Stimulated activated naive B cell treated with anti-CD40 and anti-IgM and Interleukin-4, amounts not matched to agents 10 μg/mL and 1 μg/mL and 100 μg/mL, for 72 hours (primary cell): ENCODE results near the gene CREB3L4.

Source experiments
- ATAC-seq, 2 donors: fragments of 150-1000 bp; cut with Tn5 transposase; replicated peaks; 2 replicates each; pipeline ENCODE4 v1.10.0; 2021; ENCODE audit warnings: moderate library complexity in 1 of 2
- DNase-seq: peaks from one replicate; pipeline ENCODE4 v3.0.0; 2021
- H3K27ac Mint-ChIP-seq: one replicate; pipeline ENCODE4 v1.8.0; 2022; ENCODE audit warnings: mild to moderate bottlenecking, mixed read lengths
- H3K27me3 Mint-ChIP-seq, 2 donors: one replicate each; pipeline ENCODE4 v1.8.0; 2022; ENCODE audit warnings: mixed read lengths in 2 of 2
- H3K36me3 Mint-ChIP-seq, 2 donors: one replicate each; pipeline ENCODE4 v1.8.0; 2022; ENCODE audit warnings: mixed read lengths in 2 of 2, mild to moderate bottlenecking in 1 of 2
- H3K4me1 Mint-ChIP-seq, 2 donors: one replicate each; pipeline ENCODE4 v1.8.0; 2022; ENCODE audit warnings: mixed read lengths in 2 of 2, mild to moderate bottlenecking in 1 of 2
- H3K4me3 Mint-ChIP-seq, 2 donors: one replicate each; pipeline ENCODE4 v1.8.0; 2022; ENCODE audit warnings: mild to moderate bottlenecking in 2 of 2, mixed read lengths in 2 of 2, moderate library complexity in 1 of 2
- H3K9me3 Mint-ChIP-seq, 2 donors: one replicate each; pipeline ENCODE4 v1.8.0; 2022; ENCODE audit warnings: mixed read lengths in 2 of 2, mild to moderate bottlenecking in 1 of 2

CREB3L4 gene, protein sequence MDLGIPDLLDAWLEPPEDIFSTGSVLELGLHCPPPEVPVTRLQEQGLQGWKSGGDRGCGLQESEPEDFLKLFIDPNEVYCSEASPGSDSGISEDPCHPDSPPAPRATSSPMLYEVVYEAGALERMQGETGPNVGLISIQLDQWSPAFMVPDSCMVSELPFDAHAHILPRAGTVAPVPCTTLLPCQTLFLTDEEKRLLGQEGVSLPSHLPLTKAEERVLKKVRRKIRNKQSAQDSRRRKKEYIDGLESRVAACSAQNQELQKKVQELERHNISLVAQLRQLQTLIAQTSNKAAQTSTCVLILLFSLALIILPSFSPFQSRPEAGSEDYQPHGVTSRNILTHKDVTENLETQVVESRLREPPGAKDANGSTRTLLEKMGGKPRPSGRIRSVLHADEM

DNA sequence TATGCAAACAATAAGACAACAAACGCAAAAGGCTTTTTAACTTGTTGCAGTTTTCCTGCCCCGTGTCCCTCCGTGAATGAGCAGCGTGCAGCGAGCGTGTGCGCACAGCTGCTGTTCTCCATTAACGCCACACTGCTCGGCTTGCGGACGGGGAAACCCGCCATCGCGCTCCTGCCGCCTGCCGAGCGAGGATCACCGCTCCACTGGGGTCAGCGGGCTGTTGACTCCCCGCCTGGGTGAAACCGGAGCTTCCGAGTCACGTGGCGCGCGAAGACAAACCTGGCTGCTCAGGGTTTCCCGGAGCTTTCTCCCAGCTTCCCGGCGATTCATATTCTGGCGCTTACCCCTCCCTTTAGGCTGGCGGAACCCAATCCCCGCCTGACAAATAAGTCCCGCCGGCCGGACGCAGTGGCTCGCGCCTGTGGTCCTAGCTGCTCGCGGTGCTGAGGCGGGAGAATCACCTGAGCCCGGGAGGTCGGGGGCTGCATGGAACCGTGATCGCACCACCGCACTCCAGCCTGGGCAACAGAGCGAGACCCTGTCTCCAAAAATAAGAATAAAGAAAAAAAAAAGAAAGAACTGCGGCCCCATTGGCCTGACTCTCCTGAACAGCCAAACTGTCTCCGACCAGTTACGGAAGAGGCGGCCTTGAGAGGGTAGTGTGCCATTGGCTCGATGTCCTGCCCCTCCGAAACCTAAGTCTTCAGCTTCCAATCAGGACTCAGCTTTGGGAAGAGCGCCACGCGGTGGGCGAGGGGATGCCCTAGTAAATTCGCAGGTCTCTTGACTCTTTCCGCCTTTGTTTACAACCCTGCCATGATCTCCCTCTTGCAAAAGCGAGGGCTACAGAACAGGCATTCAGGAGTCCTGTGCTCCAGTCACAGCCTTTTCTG lies at the start of gene CREB3L4:
Gene CREB3L4 (plus strand): TSS at position 796 of the 893 bp plus-strand sequence. CDS start 624 bp downstream, outside the sequence.
- peak; percentile 86 for DNase-seq
- Mint-ChIP-seq H3K27ac (peak within 1 kb of the TSS; percentile 99), H3K4me3 (peak within 1 kb of the TSS; percentile 95 to 98), H3K4me1 (peaks cover 31 to 49% of the 10 kb centered on the region in 2 donors), H3K9me3 (no peaks in the 10 kb centered on the region), H3K27me3 (no peaks in the 10 kb centered on the region), H3K36me3 (peaks cover 7 to 21% of the 10 kb centered on the region in 2 donors)
- peak; percentile 86 to 87 for ATAC-seq

GRCh38 chr1:153919876-153920852 lies 47.5 kb upstream of the CREB3L4 start:
- peak overlapping the region; percentile 69 to 98 for H3K4me3 Mint-ChIP-seq
- no peaks in the 10 kb centered on the region for H3K27me3 Mint-ChIP-seq
- ATAC-seq = no peak
- peak overlapping the region; percentile 14 for H3K27ac Mint-ChIP-seq
- H3K9me3 Mint-ChIP-seq = no peaks in the 10 kb centered on the region
- peaks cover 29 to 61% of the 10 kb centered on the region in 2 donors for H3K4me1 Mint-ChIP-seq
- no peak for DNase-seq
- peaks cover 17 to 27% of the 10 kb centered on the region in 2 donors for H3K36me3 Mint-ChIP-seq

GRCh38 chr1:153921080-153921802 lies 46.5 kb upstream of the CREB3L4 start:
- H3K36me3 Mint-ChIP-seq = peaks cover 12 to 23% of the 10 kb centered on the region in 2 donors
- peaks cover 27 to 52% of the 10 kb centered on the region in 2 donors for H3K4me1 Mint-ChIP-seq
- ATAC-seq = no peak
- peak overlapping the region; percentile 99 for H3K27ac Mint-ChIP-seq
- peak overlapping the region; percentile 84 to 98 for H3K4me3 Mint-ChIP-seq
- no peak for DNase-seq
- H3K9me3 Mint-ChIP-seq = no peaks in the 10 kb centered on the region
- no peaks in the 10 kb centered on the region for H3K27me3 Mint-ChIP-seq

DNA sequence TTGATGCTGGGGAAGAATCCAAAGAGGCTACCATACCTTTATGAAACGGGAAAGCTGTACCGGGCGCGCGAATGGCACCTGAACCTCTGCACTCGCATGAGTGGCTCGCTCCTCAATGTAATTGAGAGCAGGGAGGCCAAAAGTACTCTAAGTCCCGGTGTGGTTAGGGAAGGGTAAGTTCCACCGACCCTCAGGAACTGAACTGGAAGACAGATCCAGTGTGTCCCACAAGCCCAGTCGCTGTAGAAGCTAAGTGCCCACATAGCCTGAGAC lies 46.0 kb upstream of the CREB3L4 start:
- H3K27ac Mint-ChIP-seq = peak overlapping the region; percentile 99
- H3K4me3 Mint-ChIP-seq = peak overlapping the region; percentile 84 to 98
- peaks cover 11 to 21% of the 10 kb centered on the region in 2 donors for H3K36me3 Mint-ChIP-seq
- ATAC-seq (no peak), DNase-seq (no peak)
- H3K9me3 Mint-ChIP-seq = no peaks in the 10 kb centered on the region
- peaks cover 26 to 49% of the 10 kb centered on the region in 2 donors for H3K4me1 Mint-ChIP-seq
- no peaks in the 10 kb centered on the region for H3K27me3 Mint-ChIP-seq

- Mint-ChIP-seq H3K4me3 (peak overlapping the region; percentile 84 to 98), H3K27ac (peak overlapping the region; percentile 99), H3K27me3 (no peaks in the 10 kb centered on the region), H3K36me3 (peaks cover 11 to 21% of the 10 kb centered on the region in 2 donors), H3K9me3 (no peaks in the 10 kb centered on the region), H3K4me1 (peaks cover 26 to 48% of the 10 kb centered on the region in 2 donors)
- peak; percentile 30 for ATAC-seq
- DNase-seq = no peak
These were observed 45.4 kb upstream of the CREB3L4 start for GRCh38 chr1:153922076-153922971.

DNA sequence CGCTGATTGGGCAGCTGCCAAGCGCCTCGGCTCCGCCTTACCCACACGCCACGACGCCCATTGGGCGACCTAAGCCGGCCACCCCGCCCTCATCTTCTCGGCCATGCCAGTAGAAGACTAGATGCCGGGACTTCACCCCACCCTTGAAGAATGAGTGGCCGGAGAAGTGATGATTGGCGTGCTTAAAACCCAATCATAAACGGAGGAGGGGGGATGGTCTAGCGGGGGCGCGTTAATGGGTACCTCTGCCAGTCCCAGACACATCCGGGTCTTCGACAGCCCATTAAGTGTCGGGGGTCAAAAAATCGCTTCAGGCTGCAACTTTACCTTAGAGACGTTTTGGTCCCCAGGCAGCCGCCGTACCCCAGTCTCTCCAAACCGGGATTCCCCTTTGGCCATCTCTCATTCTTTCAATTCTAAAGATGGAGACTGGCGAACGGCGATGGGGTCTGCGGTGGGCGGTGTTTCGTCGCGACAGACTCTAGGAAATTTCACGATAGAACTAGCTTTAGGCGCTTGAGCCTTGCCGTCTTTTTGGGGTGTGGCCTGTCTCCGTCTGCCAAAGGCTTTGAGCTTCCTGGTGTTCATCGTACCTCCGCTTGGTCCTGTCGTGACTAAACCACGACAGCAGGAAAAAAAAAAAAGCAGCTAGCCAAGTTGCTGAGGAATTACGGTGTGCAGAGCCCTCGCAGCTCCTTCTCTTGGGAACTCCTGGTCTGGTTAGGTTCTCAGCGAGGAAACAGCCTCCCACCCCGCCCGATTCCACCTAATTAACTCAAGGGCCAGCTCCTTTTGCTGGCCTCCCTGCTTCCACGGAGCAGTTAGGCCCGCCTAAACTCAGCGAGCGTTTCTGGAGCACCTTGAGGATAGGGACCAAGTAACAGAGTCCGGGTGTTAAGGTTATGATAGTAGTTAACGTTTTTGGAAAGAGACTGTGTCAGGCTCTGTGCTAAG lies 44.5 kb upstream of the CREB3L4 start, which contains the start of gene GATAD2B:
Gene GATAD2B (minus strand): TSS at position 1 of the 954 bp plus-strand sequence. CDS start 94,625 bp downstream, outside the sequence.
- Mint-ChIP-seq H3K9me3 (no peaks in the 10 kb centered on the region), H3K4me3 (peak within 1 kb of the TSS; percentile 84 to 98), H3K27me3 (no peaks in the 10 kb centered on the region), H3K27ac (peak within 1 kb of the TSS; percentile 99), H3K4me1 (peaks cover 25 to 44% of the 10 kb centered on the region in 2 donors), H3K36me3 (peaks cover 7 to 20% of the 10 kb centered on the region in 2 donors)
- ATAC-seq (peak; percentile 92 to 94), DNase-seq (peak; percentile 100)

- peaks cover 19 to 25% of the 10 kb centered on the region in 2 donors for H3K4me1 Mint-ChIP-seq
- H3K27me3 Mint-ChIP-seq = no peaks in the 10 kb centered on the region
- H3K4me3 Mint-ChIP-seq = no peak overlapping the region
- no peak for ATAC-seq
- H3K9me3 Mint-ChIP-seq = no peaks in the 10 kb centered on the region
- peaks cover 20 to 31% of the 10 kb centered on the region in 2 donors for H3K36me3 Mint-ChIP-seq
- no peak overlapping the region for H3K27ac Mint-ChIP-seq
- no peak for DNase-seq
These were observed 41.3 kb upstream of the CREB3L4 start for GRCh38 chr1:153926405-153926804.

DNA sequence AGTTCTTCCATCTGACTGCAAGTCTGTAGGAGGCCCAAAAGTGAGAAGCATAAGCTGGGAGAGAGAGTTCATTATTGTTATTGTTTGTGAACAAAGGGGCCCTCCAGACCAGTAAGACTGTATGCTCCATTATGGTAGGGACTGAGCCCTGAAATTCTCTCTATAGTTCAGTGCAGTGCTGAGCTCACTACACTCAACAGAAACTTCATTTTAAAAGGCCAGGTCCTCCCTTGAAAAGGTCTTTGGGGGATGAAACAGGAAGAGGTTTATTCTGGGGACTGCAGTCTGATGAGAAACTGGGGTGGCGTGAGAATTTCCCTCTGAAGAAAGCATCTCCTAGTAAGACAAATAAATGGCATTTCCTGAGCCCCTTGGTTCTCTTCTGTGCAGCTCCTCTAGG lies 39.5 kb upstream of the CREB3L4 start:
- no peaks in the 10 kb centered on the region for H3K27me3 Mint-ChIP-seq
- no peaks in the 10 kb centered on the region for H3K9me3 Mint-ChIP-seq
- H3K27ac Mint-ChIP-seq = peak overlapping the region; percentile 95
- H3K4me1 Mint-ChIP-seq = peaks cover 16 to 32% of the 10 kb centered on the region in 2 donors
- H3K4me3 Mint-ChIP-seq = peak overlapping the region in 1 of 2 donors; percentile 39
- ATAC-seq = peak in 1 of 2 donors; percentile 69
- DNase-seq = no peak
- peaks cover 24 to 36% of the 10 kb centered on the region in 2 donors for H3K36me3 Mint-ChIP-seq

DNA sequence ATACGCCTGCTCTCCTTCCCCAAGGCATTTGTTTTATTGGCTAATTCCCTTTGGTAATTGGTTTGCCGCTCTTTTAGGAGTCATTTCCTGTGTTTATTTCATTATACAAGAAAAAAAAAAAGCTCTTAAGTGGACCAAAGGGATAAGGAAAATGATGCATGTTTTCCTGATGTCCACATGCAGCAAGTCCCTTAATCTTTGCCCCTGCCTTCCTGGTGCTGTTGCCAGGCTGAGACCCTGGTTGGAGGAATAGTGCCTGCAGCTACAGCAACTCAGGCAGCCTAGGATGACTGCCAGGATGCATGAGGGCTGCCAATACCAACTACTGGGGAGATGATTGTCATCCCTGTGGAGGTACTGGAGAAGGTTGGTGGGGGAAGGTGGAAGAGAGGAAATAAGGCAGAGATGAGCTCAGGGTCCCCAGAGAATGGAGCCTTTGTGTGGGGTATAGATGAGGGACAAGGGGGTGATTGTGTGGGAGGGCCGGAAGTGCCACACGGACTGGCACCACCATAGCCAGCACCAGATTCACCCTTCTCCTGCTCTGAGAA lies 38.8 kb upstream of the CREB3L4 start:
- Mint-ChIP-seq H3K36me3 (peaks cover 26 to 38% of the 10 kb centered on the region in 2 donors), H3K9me3 (no peaks in the 10 kb centered on the region), H3K27me3 (no peaks in the 10 kb centered on the region), H3K27ac (peak overlapping the region; percentile 95), H3K4me1 (peaks cover 16 to 32% of the 10 kb centered on the region in 2 donors), H3K4me3 (no peak overlapping the region)
- no peak for DNase-seq
- ATAC-seq = no peak

GRCh38 chr1:153929426-153929825 lies 38.3 kb upstream of the CREB3L4 start:
- no peak overlapping the region for H3K4me3 Mint-ChIP-seq
- H3K27me3 Mint-ChIP-seq = no peaks in the 10 kb centered on the region
- peak overlapping the region; percentile 95 for H3K27ac Mint-ChIP-seq
- peaks cover 31 to 41% of the 10 kb centered on the region in 2 donors for H3K36me3 Mint-ChIP-seq
- H3K9me3 Mint-ChIP-seq = no peaks in the 10 kb centered on the region
- DNase-seq (no peak), ATAC-seq (no peak)
- H3K4me1 Mint-ChIP-seq = peaks cover 18 to 30% of the 10 kb centered on the region in 2 donors
